CD4-positive, alpha-beta T cell treated with Interleukin-6 for 4 hours (primary cell): ENCODE measurements around the gene ADH1C.

Experiments
- DNase-seq: peaks from one replicate; pipeline ENCODE4 v3.0.0-alpha.2; 2020; ENCODE audit warnings: mixed read lengths

ADH1C gene

GRCh38 chr4:99293357-99293756 lies 59.2 kb downstream of the ADH1C start:
- no peak for DNase-seq

GRCh38 chr4:99290848-99291786 lies 61.4 kb downstream of the ADH1C start, which contains the start of gene ADH1A:
Gene ADH1A, minus strand, starts transcription at chr4:99290985. Its CDS starts 71 bp downstream, at chr4:99290914.
- no peak for DNase-seq
